ENCODE measurements around the gene EGFL8.

The EGFL8 gene

GRCh38 chr6:32168350-32168749 lies 4.0 kb downstream of the EGFL8 start:
- DNase-seq (ENCODE audit: low read depth) = no peak

DNA sequence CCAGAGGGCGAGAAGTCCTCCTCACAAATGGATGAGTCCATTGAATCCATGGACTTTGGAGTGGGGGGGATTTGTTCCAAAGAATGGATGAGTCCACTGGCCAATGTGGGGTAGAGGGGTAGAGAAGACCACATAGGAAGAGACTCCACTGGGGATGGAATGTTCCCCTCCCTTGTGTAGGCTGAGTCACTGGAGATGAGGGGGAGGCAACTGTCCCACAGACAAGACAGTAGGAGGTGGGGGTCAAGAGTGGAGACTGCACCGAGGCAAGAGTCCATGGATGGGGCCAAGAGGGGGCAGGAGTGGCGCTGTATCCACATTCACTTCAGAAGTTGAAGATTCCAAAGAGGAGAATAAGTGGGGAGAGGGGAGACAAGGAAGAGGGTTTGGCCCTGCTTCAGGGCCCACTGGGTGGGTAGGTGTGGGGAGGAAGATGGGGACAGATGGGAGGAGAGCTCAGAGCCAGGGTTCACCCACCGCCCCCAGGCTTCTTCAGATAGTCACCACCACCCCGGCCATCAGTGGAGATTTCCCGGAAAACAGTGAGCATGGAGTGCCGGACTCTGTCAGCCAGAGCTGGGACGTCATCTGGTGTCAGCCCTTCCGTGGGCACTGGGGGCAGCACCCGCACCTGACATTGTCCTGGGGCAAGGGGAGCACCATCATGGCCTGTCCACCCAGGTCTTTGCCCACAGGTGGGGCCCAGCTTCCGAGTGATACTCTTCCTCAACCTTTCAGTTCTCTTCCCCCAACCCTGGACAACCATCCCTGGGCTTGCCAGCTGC lies 4.6 kb downstream of the EGFL8 start:
- peak; percentile 35 for DNase-seq (ENCODE audit: low read depth)

DNA sequence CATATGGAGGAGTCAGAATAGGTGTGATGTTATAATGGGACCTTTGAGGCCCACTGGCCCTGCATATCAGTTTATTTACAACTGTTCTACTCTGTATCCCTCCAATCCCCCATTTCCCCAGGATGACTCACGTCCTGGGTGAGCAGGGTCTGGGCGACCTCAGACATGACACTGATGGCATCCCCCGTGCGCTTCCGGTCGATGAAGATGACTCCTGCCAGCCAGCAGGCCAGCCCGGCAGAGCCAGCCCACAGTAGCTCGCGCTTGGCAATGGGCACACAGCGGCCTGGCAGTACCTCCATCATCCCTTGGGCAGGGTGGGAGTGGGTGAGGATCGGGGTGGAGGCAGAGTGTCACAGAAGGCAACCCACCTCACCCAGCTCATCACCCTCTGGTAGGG lies 5.9 kb downstream of the EGFL8 start:
- DNase-seq (ENCODE audit: low read depth) = no peak

- no peak for DNase-seq (ENCODE audit: low read depth)
Measured at GRCh38 chr6:32171234-32171633, 6.8 kb downstream of the EGFL8 start.

DNA sequence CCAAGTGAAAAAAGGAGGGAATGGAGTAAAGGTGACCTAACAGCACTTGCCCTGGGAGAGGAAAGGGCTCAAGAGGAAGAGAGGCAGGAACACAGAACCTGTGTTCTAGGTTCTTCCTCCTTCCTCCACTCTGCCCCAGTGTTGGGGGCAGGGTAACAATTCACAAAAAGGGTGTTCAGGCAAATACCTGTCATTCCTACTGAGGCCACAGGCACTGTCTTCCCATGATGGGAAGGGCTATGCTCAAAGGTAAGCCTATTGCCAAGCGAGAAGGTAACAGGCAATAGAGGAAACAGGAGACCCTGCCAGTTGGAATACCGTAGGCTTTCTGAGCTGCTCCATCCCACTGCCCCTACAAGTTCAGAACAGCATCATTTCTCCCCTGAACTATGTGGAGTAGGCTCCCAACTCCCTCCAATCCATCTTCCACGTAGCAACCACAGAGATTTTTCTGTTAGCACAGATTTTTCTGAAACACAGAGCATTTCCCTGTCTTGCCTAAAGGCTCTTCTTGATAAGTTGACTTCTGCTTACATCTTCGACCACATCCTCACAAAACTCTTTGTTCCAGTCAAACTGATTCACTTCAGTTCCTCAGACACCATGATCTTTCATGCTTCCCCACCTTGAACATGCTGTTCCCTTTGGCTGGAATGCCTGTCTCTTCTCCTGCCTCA lies 8.8 kb downstream of the EGFL8 start:
- no peak for DNase-seq (ENCODE audit: low read depth)

- DNase-seq (ENCODE audit: low read depth) = no peak
Measured at GRCh38 chr6:32174416-32174815, 10.0 kb downstream of the EGFL8 start.

GRCh38 chr6:32175322-32175710 lies 10.9 kb downstream of the EGFL8 start:
- no peak for DNase-seq (ENCODE audit: low read depth)

- DNase-seq (ENCODE audit: low read depth) = peak; percentile 97
Measured at GRCh38 chr6:32175711-32176475, 11.5 kb downstream of the EGFL8 start, which contains the start of gene AGPAT1. TSS of gene AGPAT1 (minus strand) at chr6:32176084. CDS start at chr6:32171496, 4,588 bp downstream.

GRCh38 chr6:32176476-32177182 lies 12.2 kb downstream of the EGFL8 start:
- peak; percentile 82 for DNase-seq (ENCODE audit: low read depth)

- DNase-seq (ENCODE audit: low read depth) = peak; percentile 74
Measured at GRCh38 chr6:32177183-32177787, 12.9 kb downstream of the EGFL8 start.

DNA sequence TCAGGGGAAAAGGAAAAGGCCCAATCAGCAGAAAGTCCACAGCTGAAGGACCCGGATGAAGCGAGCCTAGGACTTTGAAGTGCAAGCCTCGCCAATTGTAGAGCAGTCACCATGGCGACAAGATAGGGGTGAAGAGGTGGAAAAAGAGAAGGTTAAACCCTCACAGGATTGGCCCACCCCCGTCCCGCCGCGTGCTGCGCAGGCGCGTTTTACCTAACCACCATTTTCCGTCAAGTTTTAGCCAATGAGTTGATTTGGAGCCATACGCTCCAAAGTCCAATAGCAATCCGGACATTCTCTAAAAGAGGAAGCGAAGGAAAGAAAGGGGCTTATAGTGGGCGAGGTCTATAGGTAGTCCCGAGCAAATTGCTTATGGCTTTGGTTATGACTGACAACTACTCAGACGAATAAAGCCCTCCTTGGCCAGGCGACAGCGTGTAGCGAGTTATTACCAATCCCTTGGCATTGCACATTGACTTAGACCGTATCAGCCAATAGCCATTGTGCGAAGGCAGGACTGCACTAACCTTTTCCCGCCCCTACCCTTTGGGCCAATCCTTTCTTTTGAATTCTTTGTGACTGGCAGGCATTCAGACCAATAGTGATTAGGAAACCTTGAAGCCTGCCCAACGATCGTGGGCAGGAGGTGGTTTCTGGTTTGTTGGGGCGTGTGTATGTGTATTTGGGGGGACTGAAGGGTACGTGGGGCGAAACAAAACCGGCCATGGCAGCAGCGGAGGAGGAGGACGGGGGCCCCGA lies 13.6 kb downstream of the EGFL8 start, which contains the start of gene RNF5:
RNF5 (plus strand) TSS at position 618 of the 759 bp plus-strand sequence; CDS start at position 725, 107 bp downstream.
- peak; percentile 100 for DNase-seq (ENCODE audit: low read depth)

- DNase-seq (ENCODE audit: low read depth) = peak; percentile 24
Measured at GRCh38 chr6:32178547-32179440, 14.4 kb downstream of the EGFL8 start.

DNA sequence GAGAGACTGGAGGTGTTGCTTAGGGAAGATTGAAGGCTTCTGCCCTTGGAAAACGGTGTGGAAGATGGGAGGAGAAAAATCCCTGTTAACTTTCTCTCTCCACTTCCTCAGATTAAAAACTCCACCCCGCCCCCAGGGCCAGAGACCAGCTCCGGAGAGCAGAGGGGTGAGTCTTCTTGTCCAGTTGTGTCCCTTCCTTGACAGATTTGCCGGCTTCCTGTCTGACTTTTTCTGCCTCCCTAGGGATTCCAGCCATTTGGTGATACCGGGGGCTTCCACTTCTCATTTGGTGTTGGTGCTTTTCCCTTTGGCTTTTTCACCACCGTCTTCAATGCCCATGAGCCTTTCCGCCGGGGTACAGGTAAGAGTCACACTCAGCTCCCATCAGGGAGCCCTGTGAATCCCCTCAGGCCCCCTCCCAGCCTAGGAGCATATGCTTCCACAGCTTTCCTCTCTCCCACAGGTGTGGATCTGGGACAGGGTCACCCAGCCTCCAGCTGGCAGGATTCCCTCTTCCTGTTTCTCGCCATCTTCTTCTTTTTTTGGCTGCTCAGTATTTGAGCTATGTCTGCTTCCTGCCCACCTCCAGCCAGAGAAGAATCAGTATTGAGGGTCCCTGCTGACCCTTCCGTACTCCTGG lies 15.5 kb downstream of the EGFL8 start:
- no peak for DNase-seq (ENCODE audit: low read depth)

- DNase-seq (ENCODE audit: low read depth) = no peak
Measured at GRCh38 chr6:32181148-32181702, 16.8 kb downstream of the EGFL8 start.

- DNase-seq (ENCODE audit: low read depth) = no peak
Measured at GRCh38 chr6:32181915-32182529, 17.6 kb downstream of the EGFL8 start.

DNA sequence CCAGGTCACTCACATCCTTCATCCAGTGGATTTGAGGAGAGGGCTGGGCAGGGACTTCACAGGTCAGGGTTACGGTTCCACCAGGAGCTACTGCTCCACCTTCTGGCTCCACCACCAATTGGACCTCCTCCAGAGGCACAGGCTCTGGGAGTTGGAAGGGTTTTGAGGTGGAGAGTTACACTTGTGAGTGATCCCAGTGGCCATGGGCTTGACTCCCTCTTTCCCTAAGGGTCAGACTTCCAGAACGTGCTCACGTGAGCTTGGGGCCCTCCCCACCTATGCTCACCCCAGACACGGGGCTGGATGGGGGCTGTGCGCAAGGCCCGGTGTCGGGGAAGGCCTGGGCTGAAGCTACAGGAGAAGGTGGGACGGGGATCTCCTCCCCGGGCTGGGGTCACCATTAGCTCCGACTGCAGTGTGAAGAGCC lies 18.2 kb downstream of the EGFL8 start:
- DNase-seq (ENCODE audit: low read depth) = no peak

DNA sequence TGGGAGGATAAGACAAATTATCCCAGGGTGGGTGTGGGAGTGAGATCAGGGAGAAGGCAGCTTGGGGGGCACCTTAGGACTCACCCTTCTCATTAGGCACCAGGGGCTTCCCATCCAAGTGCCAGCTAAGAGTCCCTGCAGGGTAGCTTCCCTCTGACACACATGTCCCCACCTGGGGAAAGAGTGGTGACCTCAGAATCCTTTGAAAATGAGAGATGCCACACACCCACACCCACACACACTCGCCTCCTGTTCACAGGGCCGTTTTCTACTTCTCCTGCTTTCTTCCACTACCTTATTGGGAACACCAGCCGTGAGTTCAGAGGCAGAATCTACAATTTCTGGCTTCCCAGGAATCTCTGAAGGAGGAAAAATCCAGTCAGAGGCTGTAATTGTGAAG lies 18.6 kb downstream of the EGFL8 start:
- DNase-seq (ENCODE audit: low read depth) = no peak

- DNase-seq (ENCODE audit: low read depth) = no peak
Measured at GRCh38 chr6:32183483-32184083, 19.2 kb downstream of the EGFL8 start.
